Ecto neural progenitor cell (in vitro differentiated cells): ENCODE results near the gene C14orf93.
"Not testable (repeated sequence)": the region's sequence is repeated elsewhere in the genome, so short reads cannot be mapped to it uniquely, and the experiment has no call there.

Source experiments
- DNase-seq: peaks from one replicate; pipeline ENCODE4 v3.0.0-alpha.2; 2018; ENCODE audit warnings: low spot score

Gene C14orf93

GRCh38 chr14:23020143-23021128 lies 10.5 kb upstream of the C14orf93 start:
- DNase-seq: no peak

- DNase-seq: no peak
Observed at GRCh38 chr14:23018107-23018506, 8.2 kb upstream of the C14orf93 start.

DNA sequence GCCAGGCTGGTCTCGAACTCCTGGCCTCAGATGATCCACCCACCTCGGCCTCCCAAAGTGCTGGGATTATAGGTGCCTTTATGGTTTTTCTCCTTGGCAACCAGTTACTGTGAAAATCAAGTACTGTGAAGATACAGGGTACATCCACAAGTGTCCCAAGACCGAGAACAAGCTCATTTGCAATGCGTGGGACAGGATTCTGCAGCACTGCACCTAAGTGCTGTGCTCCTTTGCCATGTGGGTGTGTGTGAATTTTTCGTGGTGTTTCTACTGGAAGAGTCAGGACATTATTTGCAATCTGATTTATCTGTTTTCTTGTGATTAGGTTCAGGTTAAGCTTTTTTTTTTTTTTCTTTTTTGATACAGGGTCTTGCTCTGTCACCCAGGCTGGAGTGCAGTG lies 7.1 kb upstream of the C14orf93 start:
- no peak for DNase-seq

- DNase-seq: no peak
Observed at GRCh38 chr14:23015618-23016017, 5.7 kb upstream of the C14orf93 start.

DNA sequence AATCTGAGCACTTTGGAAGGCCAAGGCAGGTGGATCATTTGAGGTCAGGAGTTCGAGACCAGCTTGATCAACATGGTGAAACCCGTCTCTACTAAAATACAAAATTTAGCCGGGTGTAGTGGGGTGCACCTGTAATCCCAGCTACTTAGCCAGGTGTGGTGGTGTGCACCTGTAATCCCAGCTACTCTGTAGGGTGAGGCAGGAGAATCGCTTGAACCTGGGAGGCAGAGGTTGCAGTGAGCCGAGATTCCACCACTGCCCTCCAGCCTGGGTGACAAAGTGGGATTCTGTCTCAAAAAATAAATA lies 3.8 kb upstream of the C14orf93 start:
- not testable (repeated sequence) for DNase-seq

DNA sequence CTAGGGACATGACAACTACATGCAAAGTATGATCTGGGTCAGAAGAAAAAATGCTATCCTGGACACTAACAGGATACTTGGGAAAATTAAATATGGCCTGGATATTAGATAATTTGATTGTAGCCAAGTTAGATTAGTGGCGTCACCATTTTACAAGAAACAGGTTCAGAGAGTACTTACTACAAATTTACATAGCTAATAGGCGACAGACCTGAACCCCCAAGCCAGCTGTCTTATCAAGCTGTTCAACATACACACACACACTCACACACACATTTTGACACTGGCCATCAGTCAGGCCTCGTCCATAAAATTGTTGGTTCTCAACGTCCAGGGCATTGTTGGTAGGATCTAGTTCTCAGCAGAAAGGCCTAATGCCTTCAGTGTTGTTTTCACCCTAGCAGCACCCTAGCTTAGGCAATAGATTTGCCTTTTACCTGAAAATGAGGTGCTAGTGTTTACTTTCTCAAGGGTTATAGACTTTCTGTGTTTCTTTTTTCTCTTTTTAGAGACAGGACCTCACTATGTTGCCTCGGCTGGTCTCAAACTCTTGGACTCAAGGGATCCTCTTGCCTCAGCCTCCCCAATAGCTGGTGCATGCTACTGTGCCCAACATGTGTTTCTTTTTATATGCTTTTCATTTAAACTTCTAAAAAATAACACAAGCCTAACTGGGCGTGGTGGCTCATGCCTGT lies 3.3 kb upstream of the C14orf93 start:
- no peak for DNase-seq

GRCh38 chr14:23009483-23009938 lies 432 bp downstream of the C14orf93 start:
- no peak for DNase-seq

GRCh38 chr14:23008831-23009230 lies 1.1 kb downstream of the C14orf93 start:
- DNase-seq: no peak

- peak; percentile 97 for DNase-seq
Observed at GRCh38 chr14:23006544-23007419, 3.2 kb downstream of the C14orf93 start.

DNA sequence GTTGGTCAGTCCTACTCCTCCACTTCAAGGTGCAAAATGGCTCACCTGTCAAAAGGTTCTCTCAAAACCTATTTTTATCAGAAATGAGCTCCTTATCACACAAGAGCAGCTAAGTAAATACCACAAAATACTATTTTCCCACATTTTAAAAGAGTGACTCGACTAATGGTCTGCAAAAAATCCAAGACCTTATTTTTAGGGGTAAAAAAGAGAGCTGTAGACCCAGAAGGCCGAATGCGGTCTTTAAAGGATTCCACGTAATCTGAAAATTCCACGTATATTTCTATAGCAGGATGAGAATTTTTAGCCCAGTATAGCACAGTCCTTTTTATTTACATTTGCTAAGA lies 3.8 kb downstream of the C14orf93 start:
- DNase-seq: no peak

- DNase-seq: no peak
Observed at GRCh38 chr14:23005451-23006187, 4.3 kb downstream of the C14orf93 start.

DNA sequence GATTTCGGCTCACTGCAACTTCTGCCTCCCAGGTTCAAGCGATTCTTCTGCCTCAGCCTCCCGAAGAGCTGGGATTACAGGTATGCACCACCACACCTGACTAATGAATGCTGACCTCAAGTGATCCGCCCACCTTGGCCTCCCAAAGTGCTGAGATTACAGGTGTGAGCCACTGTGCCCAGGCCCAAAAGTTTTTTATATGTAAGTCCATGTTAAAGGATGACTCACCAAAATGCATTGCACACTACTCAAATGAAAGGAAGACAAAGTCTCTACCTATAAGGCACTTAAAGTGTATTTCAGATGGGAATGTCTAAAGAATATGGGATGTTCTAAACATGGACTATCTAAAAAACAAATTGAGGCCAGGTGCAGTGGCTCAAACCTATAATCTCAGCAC lies 5.7 kb downstream of the C14orf93 start:
- not testable (repeated sequence) for DNase-seq

- no peak for DNase-seq
Observed at GRCh38 chr14:23002592-23002991, 7.4 kb downstream of the C14orf93 start.

DNA sequence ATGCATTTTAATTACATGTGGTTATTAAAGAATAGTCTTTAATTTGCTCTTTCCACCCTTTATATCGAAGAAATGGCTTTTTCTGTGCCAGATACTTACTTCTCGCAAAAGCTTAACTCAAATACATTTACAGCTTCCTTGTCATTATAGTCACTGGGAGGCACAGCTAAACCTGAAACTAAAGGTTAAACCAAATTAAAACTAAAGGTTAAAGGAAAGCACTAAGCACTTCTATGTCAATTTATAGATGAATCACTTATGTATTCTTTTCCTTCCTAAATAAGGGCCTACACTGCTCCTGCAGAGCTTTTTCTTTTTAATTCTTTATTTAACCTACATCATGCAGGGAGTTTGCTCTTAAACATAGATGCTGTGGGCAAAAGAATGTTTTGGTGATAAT lies 9.1 kb downstream of the C14orf93 start:
- no peak for DNase-seq

GRCh38 chr14:22998329-22999012 lies 11.5 kb downstream of the C14orf93 start:
- no peak for DNase-seq

DNA sequence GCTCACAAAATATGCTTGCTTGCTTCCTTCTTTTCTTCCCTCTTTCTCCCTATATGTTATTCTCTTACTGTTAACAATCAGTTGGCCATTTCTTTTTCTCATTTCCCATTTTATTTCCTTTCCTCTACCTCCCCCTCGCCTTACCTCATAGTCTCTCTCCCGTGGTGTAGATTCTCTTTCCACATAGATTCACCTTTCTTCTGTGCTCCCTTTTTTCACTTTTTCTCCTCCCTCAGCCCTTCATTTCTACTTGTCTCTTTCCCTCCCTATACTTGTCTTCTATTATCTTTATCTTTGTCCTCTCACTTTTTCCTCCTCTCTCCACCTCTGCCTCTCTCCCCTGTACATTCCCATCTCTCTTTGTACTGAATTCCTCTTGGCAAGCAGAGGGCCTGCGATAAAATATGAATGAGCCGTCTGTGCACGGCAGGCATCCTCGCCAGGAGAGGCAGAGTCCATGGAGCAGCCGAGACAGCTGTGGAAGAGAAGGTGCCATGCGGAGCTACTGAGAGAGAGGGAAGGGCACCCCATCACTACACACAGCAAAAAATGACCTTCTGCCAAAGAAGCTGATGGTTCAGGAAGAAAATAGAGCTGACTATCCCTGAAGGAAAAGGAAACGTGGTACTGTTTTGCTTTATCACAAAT lies 12.1 kb downstream of the C14orf93 start:
- DNase-seq: no peak

DNA sequence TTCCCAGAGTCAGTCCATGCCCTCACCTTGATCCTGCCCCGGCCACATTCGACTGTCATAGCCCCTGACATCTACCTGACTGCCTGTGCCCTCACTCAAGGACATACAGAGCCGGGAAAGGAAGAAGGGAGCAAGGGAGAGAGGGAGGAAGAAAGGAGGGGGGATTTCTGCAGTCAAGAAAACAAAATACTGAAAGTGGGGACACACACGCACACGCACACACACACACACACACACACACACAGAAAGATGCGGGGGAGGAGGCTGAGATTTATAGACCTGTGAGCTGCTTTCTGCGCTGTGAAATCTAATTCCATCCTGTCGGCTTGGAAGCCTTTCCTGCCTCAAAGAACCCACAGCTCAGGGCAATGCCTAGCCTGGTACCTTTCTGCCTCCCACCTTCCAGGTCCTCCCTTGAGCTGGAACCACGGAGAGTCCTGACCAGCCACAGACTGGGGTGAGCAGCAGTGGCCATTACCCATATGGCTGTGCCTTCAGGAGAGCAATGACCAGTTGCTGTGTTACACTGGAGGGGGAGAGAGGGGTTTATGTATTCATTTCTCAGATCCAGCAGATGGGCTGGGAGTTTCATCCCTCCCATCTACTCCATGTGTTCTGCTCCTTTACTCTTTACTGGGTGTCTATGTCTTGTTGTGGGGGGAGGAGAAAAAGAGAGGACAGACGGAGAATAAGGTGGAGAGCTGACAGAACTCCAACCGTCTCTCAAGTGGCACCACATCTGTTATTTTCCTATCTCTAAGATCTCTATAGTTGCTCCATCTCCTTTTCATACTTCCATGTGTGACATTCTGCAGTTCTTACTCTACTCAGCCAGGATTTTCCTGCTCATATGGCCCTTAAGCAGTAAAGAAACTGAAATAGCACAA lies 12.9 kb downstream of the C14orf93 start:
- DNase-seq: no peak

DNA sequence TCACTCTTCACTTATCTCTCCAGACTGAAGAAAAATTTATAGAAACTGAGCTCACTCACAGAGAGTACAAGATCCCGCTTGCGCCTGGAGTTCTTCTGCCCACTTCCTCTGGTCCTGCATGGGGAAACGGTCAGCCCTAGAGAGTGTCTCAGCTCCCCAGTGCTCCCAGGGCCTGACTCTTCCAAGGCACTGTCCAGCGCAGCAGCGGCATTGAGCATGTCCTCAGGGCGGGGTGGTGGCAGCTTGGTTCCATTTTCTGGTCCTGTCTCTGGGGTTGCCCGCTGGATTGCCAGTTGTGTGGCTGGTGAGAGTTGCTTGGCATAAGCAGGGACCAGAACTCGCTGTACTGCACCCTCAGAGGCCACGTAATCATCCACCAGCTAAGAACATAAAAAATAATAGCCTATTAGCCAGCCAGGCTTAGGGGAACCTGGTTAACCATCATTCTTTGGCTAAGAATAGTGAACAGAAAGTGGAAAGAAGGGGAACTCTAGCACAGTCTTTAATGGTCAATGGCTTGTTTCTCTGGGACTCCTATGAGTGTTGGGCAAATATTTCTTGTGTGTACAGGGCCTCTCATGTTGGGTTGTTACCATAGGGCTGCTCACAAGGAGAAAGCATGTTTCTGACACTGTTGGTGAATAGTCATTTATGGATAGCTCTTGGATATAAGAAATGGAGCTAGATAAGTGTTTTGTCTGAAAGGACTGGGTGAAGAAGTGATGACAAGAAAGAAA lies 13.9 kb downstream of the C14orf93 start:
- DNase-seq: no peak

- DNase-seq: no peak
Observed at GRCh38 chr14:22994762-22995275, 15.1 kb downstream of the C14orf93 start.
